IPS DF 6.9 (cell line): ENCODE data around the gene NDUFV3.
"Not testable (repeated sequence)": the region's sequence is repeated elsewhere in the genome, so short reads cannot be mapped to it uniquely, and the experiment has no call there.

Experiments
- DNase-seq: peaks from one replicate; pipeline ENCODE4 v3.0.0-alpha.2; 2013; ENCODE audit warnings: low read depth, low spot score
- H3K27ac ChIP-seq: one replicate; pipeline ENCODE4 v1.5.1; 2013; ENCODE audit warnings: low read length, control low read depth
- H3K27me3 ChIP-seq: 2 replicates; pipeline ENCODE4 v1.6.1; 2013; ENCODE audit warnings: mild to moderate bottlenecking, low read length; ENCODE audit not compliant: control insufficient read depth, insufficient read depth
- H3K36me3 ChIP-seq: 2 replicates; pipeline ENCODE4 v1.6.1; 2013; ENCODE audit warnings: low read length; ENCODE audit not compliant: control insufficient read depth, insufficient read depth
- H3K4me1 ChIP-seq: 2 replicates; pipeline ENCODE4 v1.6.1; 2013; ENCODE audit warnings: low read length; ENCODE audit not compliant: control insufficient read depth, insufficient read depth
- H3K4me3 ChIP-seq: 2 replicates; pipeline ENCODE4 v1.5.1; 2013; ENCODE audit warnings: mild to moderate bottlenecking, low read length
- H3K9me3 ChIP-seq: 2 replicates; pipeline ENCODE4 v1.6.1; 2013; ENCODE audit warnings: low read length, inconsistent platforms; ENCODE audit not compliant: control insufficient read depth, insufficient read depth
- WGBS: extraction: QIAGEN DNeasy Blood & Tissue Kit; methylation state at CpG from one replicate; pipeline ENCODE4 v1.1.7; 2013; ENCODE audit warnings: mixed read lengths, missing lambda C conversion rate; ENCODE audit not compliant: insufficient read length, insufficient coverage; 5-methylcytosine and 5-hydroxymethylcytosine counted together

NDUFV3 gene

GRCh38 chr21:42956824-42957630 is 63.9 kb downstream of the NDUFV3 start:
- DNase-seq: peak; percentile 94
- no peak overlapping the region for H3K4me3 ChIP-seq
- H3K4me1 ChIP-seq: no peaks in the 10 kb centered on the region; the same call in 1 of the 2 replicates
- WGBS: no CpG with 5 or more reads among the region's 13 CpGs
- H3K36me3 ChIP-seq: no peaks in the 10 kb centered on the region
- peak overlapping the region; percentile 78 for H3K27ac ChIP-seq
- no peaks in the 10 kb centered on the region for H3K27me3 ChIP-seq
- H3K9me3 ChIP-seq: no peaks in the 10 kb centered on the region

GRCh38 chr21:42958122-42958521 is 65.0 kb downstream of the NDUFV3 start:
- not testable (repeated sequence) for H3K9me3 ChIP-seq, H3K4me1 ChIP-seq, H3K36me3 ChIP-seq, H3K4me3 ChIP-seq, DNase-seq, H3K27me3 ChIP-seq
- H3K27ac ChIP-seq: peak overlapping the region; percentile 46
- no CpG with 5 or more reads among the region's 6 CpGs for WGBS

GRCh38 chr21:42959728-42960127 is 66.6 kb downstream of the NDUFV3 start:
- Histone ChIP-seq H3K36me3 (no peaks in the 10 kb centered on the region), H3K27ac (peak overlapping the region; percentile 93), H3K4me3 (no peak overlapping the region), H3K27me3 (no peaks in the 10 kb centered on the region), H3K9me3 (no peaks in the 10 kb centered on the region), H3K4me1 (no peaks in the 10 kb centered on the region; the same call in 1 of the 2 replicates)
- peak; percentile 81 for DNase-seq
- no CpG with 5 or more reads among the region's 3 CpGs for WGBS

GRCh38 chr21:42962380-42963007 is 69.4 kb downstream of the NDUFV3 start:
- Histone ChIP-seq H3K4me1 (no peaks in the 10 kb centered on the region), H3K36me3 (no peaks in the 10 kb centered on the region), H3K27ac (no peak overlapping the region), H3K4me3 (no peak overlapping the region), H3K9me3 (no peaks in the 10 kb centered on the region), H3K27me3 (no peaks in the 10 kb centered on the region)
- no CpG with 5 or more reads among the region's 6 CpGs for WGBS
- no peak for DNase-seq
